Measurements from ENCODE around the gene CLEC11A.
"Not testable (repeated sequence)": the region's sequence is repeated elsewhere in the genome, so short reads cannot be mapped to it uniquely, and the experiment has no call there.

Gene CLEC11A

GRCh38 chr19:50763521-50763920 is 40.4 kb downstream of the CLEC11A start:
- DNase-seq = not testable (repeated sequence)

GRCh38 chr19:50764409-50764808 is 41.2 kb downstream of the CLEC11A start:
- DNase-seq = no peak

- not testable (repeated sequence) for DNase-seq
Observed at GRCh38 chr19:50766746-50767145, 43.6 kb downstream of the CLEC11A start.

GRCh38 chr19:50767263-50767662 is 44.1 kb downstream of the CLEC11A start:
- not testable (repeated sequence) for DNase-seq

GRCh38 chr19:50768277-50768676 is 45.1 kb downstream of the CLEC11A start:
- no peak for DNase-seq

GRCh38 chr19:50770164-50770563 is 47.0 kb downstream of the CLEC11A start, which contains the start of gene GPR32:
Gene GPR32 (plus strand): TSS chr19:50770464. CDS start chr19:50770601, 137 bp downstream.
- DNase-seq = not testable (repeated sequence)

GRCh38 chr19:50770888-50771287 is 47.7 kb downstream of the CLEC11A start:
- no peak for DNase-seq

GRCh38 chr19:50772476-50772875 is 49.3 kb downstream of the CLEC11A start:
- peak; percentile 53 for DNase-seq

- DNase-seq = not testable (repeated sequence)
Observed at GRCh38 chr19:50772912-50773311, 49.7 kb downstream of the CLEC11A start.

- not testable (repeated sequence) for DNase-seq
Observed at GRCh38 chr19:50773454-50773853, 50.3 kb downstream of the CLEC11A start.
